Panc1 (cell line): Measurements from ENCODE around the gene PDZK1IP1. TPM values are rescaled to one million over a fixed set of nuclear protein-coding genes. Genes with fewer than 3 reads are reported as not detected.

Experiments
- ATAC-seq: fragments of 200-7000 bp; cut with Tn5 transposase; 2 replicates; pipeline ENCODE4 v1.9.1; 2020; ENCODE audit warnings: mild to moderate bottlenecking, moderate library complexity
- BruUV-seq: library from RNA; stranded (reverse); fragments of 400-500 nt; replicated peaks from 2 replicates; lab custom pipeline; 2021; lab: Mats Ljungman, UMichigan
- CTCF ChIA-PET: fragments of 300-600 bp; sonication (Branson Sonifier 250); formaldehyde crosslinking; loops from one replicate; lab custom pipeline; 2022; ENCODE audit warnings: antibody characterized with exemption; lab: Charles Lee
- POLR2A ChIA-PET: fragments of 300-600 bp; sonication (Branson Sonifier 250); formaldehyde crosslinking; loops from one replicate; lab custom pipeline; 2022; ENCODE audit warnings: antibody characterized with exemption; lab: Charles Lee
- DNase-seq: peaks from one replicate; pipeline ENCODE4 v3.0.0-alpha.2; 2010; ENCODE audit warnings: low read depth, low spot score
- H3K27ac ChIP-seq: 2 replicates; pipeline ENCODE4 v1.5.1; 2011; ENCODE audit warnings: mild to moderate bottlenecking, low read length, inconsistent platforms
- H3K27me3 ChIP-seq: fragments of 200-500 bp; sonication (Bioruptor generic); 2 replicates; pipeline ENCODE4 v1.6.0; 2014; ENCODE audit warnings: low read length, inconsistent platforms; ENCODE audit not compliant: control insufficient read depth, insufficient read depth
- H3K36me3 ChIP-seq: fragments of 200-500 bp; sonication (Bioruptor generic); 2 replicates; pipeline ENCODE4 v1.5.1; 2014; ENCODE audit warnings: inconsistent platforms, mild to moderate bottlenecking, low read length, moderate library complexity; ENCODE audit not compliant: control insufficient read depth, insufficient read depth
- H3K4me1 ChIP-seq: 2 replicates; pipeline ENCODE4 v1.5.1; 2011; ENCODE audit warnings: inconsistent platforms, mild to moderate bottlenecking, low read length, moderate library complexity; ENCODE audit not compliant: control insufficient read depth, insufficient read depth
- H3K4me3 ChIP-seq, 2 experiments: 2 replicates each; pipeline ENCODE4 v1.5.1; 2011 to 2012; ENCODE audit warnings: low read depth in 2 of 2, low read length in 2 of 2, mild to moderate bottlenecking in 2 of 2, inconsistent platforms in 1 of 2, moderate library complexity in 1 of 2
- H3K9me3 ChIP-seq: fragments of 200-500 bp; sonication (Bioruptor generic); 2 replicates; pipeline ENCODE4 v1.5.1; 2014; ENCODE audit warnings: low read depth, mild to moderate bottlenecking, inconsistent platforms, low read length, moderate library complexity; ENCODE audit not compliant: control insufficient read depth, insufficient read depth
- POLR2AphosphoS5 ChIP-seq: IDR thresholded peaks from 2 replicates; pipeline ENCODE4 v1.6.1; 2012; ENCODE audit warnings: mild to moderate bottlenecking, low read depth, low read length, moderate library complexity
- REST ChIP-seq, 2 experiments: IDR thresholded peaks; 2 replicates each; pipeline ENCODE4 v1.6.1; 2011 to 2012; ENCODE audit warnings: low read depth in 2 of 2, control low read depth in 1 of 2, low read length in 1 of 2, mild to moderate bottlenecking in 1 of 2, moderate library complexity in 1 of 2; ENCODE audit not compliant: insufficient read depth in 1 of 2
- SIN3A ChIP-seq: IDR thresholded peaks from 2 replicates; pipeline ENCODE4 v1.6.1; 2012; ENCODE audit warnings: low read depth, mild to moderate bottlenecking, low read length, moderate library complexity, borderline replicate concordance; ENCODE audit not compliant: insufficient read depth
- TCF7L2 ChIP-seq: IDR thresholded peaks from 2 replicates; pipeline ENCODE4 v1.6.1; 2011; ENCODE audit warnings: mild to moderate bottlenecking, low read depth, low read length, inconsistent platforms
- in situ Hi-C: cut with HindIII; loops from 2 replicates; pipeline ENCODE4 v1.10.0; 2016; ENCODE audit warnings: low sequenced_read_pairs, low pct_unique_long_range_greater_than_20kb
- intact Hi-C: fragments of 100-400 bp; cut with micrococcal nuclease; formaldehyde crosslinking; loops from one replicate; pipeline ENCODE4 v1.10.0; 2022; ENCODE audit not compliant: unreplicated experiment
- total RNA-seq: library from RNA; stranded (reverse); gene quantifications from one replicate; pipeline ENCODE4 v1.2.1, GENCODE V29; 2021; ENCODE audit not compliant: unreplicated experiment
- TF ChIP-seq, protein P1 (sequence below): fragments of 450-650 bp; IDR thresholded peaks from 2 replicates; pipeline ENCODE4 v1.5.1; 2017; ENCODE audit warnings: mild to moderate bottlenecking

PDZK1IP1 gene
- total RNA-seq, 1 experiment from 2014 or later: not detected

- no TSS peak for BruUV-seq
- H3K9me3 ChIP-seq: no peaks in the 10 kb centered on the region
- ChIA-PET CTCF (no interaction called here), POLR2A (no interaction called here)
- H3K27me3 ChIP-seq: no peaks in the 10 kb centered on the region
- no peaks in the 10 kb centered on the region for H3K36me3 ChIP-seq
- intact Hi-C loops (no loop called here), in situ Hi-C loops (no loop called here)
- TF ChIP-seq REST (IDR thresholded peaks at IDR 0.05; ENCODE audit: insufficient read depth in 1 of 2, low read depth in 2 of 2, low read length in 1 of 2) (no peak), POLR2AphosphoS5 (no peak), TCF7L2 (no peak), SIN3A (no peak)
- TF ChIP-seq, protein P1, sequence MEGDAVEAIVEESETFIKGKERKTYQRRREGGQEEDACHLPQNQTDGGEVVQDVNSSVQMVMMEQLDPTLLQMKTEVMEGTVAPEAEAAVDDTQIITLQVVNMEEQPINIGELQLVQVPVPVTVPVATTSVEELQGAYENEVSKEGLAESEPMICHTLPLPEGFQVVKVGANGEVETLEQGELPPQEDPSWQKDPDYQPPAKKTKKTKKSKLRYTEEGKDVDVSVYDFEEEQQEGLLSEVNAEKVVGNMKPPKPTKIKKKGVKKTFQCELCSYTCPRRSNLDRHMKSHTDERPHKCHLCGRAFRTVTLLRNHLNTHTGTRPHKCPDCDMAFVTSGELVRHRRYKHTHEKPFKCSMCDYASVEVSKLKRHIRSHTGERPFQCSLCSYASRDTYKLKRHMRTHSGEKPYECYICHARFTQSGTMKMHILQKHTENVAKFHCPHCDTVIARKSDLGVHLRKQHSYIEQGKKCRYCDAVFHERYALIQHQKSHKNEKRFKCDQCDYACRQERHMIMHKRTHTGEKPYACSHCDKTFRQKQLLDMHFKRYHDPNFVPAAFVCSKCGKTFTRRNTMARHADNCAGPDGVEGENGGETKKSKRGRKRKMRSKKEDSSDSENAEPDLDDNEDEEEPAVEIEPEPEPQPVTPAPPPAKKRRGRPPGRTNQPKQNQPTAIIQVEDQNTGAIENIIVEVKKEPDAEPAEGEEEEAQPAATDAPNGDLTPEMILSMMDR: no peak
- DNase-seq: no peak
- no peaks in the 10 kb centered on the region for H3K4me1 ChIP-seq
- H3K4me3 ChIP-seq: no peak overlapping the region
- H3K27ac ChIP-seq: no peak overlapping the region
- no peak for ATAC-seq
These were observed 26.6 kb upstream of the PDZK1IP1 start for GRCh38 chr1:47216278-47217059.

DNA sequence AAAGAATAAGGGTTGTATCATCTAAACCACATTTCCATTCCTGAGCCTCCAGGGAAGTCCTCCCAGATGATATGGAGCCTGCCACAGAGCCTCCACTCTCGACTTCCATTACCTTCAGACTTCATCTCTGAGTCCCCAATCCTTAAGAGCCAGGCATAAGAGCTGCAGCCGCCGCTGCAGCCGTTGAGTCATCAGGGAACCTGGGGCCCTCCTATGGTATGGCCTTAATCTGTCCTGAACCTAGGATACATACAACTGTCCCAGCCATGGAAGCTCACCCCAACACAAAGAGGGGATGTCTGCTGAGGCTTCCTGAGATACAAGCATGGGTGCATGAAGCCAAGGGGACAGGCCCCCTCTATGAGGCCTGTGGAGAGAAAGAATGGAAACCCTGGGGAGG is 25.9 kb upstream of the PDZK1IP1 start:
- in situ Hi-C loops: no loop called here
- no peak for DNase-seq
- H3K27ac ChIP-seq: no peak overlapping the region
- no peaks in the 10 kb centered on the region for H3K4me1 ChIP-seq
- ATAC-seq: no peak
- CTCF ChIA-PET: no interaction called here
- TF ChIP-seq, protein P1: no peak
- TF ChIP-seq TCF7L2: no peak
- TF ChIP-seq SIN3A: no peak
- TF ChIP-seq REST (IDR thresholded peaks at IDR 0.05; ENCODE audit: insufficient read depth in 1 of 2, low read depth in 2 of 2, low read length in 1 of 2): no peak
- no peak for TF ChIP-seq POLR2AphosphoS5
- no peaks in the 10 kb centered on the region for H3K36me3 ChIP-seq
- H3K27me3 ChIP-seq: no peaks in the 10 kb centered on the region
- intact Hi-C loops: no loop called here
- POLR2A ChIA-PET: no interaction called here
- no TSS peak for BruUV-seq
- H3K9me3 ChIP-seq: no peaks in the 10 kb centered on the region
- H3K4me3 ChIP-seq: no peak overlapping the region
